Measurements from ENCODE around the gene MAL.

Gene MAL

GRCh38 chr2:95061119-95061512 lies 35.6 kb downstream of the MAL start:
- H3K36me3 ChIP-seq (ENCODE audit: insufficient read depth, low read length), result no peaks in the 10 kb centered on the region
- TF ChIP-seq FOXP2 (optimal IDR thresholded peaks at IDR 0.05; ENCODE audit: control extremely low read depth, extremely low read length, insufficient read depth), result no peak
- TF ChIP-seq EZH2 (IDR thresholded peaks at IDR 0.05), result no peak
- TF ChIP-seq POLR2AphosphoS5 (IDR thresholded peaks at IDR 0.05; ENCODE audit: borderline replicate concordance, low read depth, low read length), result no peak
- H3K27ac ChIP-seq, result no peak overlapping the region
- no peak overlapping the region for H3K9ac ChIP-seq (ENCODE audit: insufficient read length)
- H3K9me3 ChIP-seq (ENCODE audit: low read depth, low read length), result no peaks in the 10 kb centered on the region
- no peak overlapping the region for H3K4me3 ChIP-seq
- DNase-seq (ENCODE audit: low read depth, low spot score), result no peak

- no peak for DNase-seq (ENCODE audit: low read depth, low spot score)
- Histone ChIP-seq H3K9me3 (ENCODE audit: low read depth, low read length) (no peaks in the 10 kb centered on the region), H3K4me3 (no peak overlapping the region), H3K36me3 (ENCODE audit: insufficient read depth, low read length) (no peaks in the 10 kb centered on the region), H3K9ac (ENCODE audit: insufficient read length) (no peak overlapping the region), H3K27ac (no peak overlapping the region)
- no peak for TF ChIP-seq EZH2 (IDR thresholded peaks at IDR 0.05)
- no peak for TF ChIP-seq POLR2AphosphoS5 (IDR thresholded peaks at IDR 0.05; ENCODE audit: borderline replicate concordance, low read depth, low read length)
- no peak for TF ChIP-seq FOXP2 (optimal IDR thresholded peaks at IDR 0.05; ENCODE audit: control extremely low read depth, extremely low read length, insufficient read depth)
Measured at GRCh38 chr2:95061601-95062183, 36.2 kb downstream of the MAL start.

GRCh38 chr2:95062242-95063085 lies 37.0 kb downstream of the MAL start:
- Histone ChIP-seq H3K9me3 (ENCODE audit: low read depth, low read length) (no peaks in the 10 kb centered on the region), H3K4me3 (no peak overlapping the region), H3K27ac (no peak overlapping the region), H3K36me3 (ENCODE audit: insufficient read depth, low read length) (no peaks in the 10 kb centered on the region), H3K9ac (ENCODE audit: insufficient read length) (no peak overlapping the region)
- no peak for DNase-seq (ENCODE audit: low read depth, low spot score)
- TF ChIP-seq FOXP2 (optimal IDR thresholded peaks at IDR 0.05; ENCODE audit: control extremely low read depth, extremely low read length, insufficient read depth), result no peak
- TF ChIP-seq POLR2AphosphoS5 (IDR thresholded peaks at IDR 0.05; ENCODE audit: borderline replicate concordance, low read depth, low read length), result no peak
- TF ChIP-seq EZH2 (IDR thresholded peaks at IDR 0.05), result no peak

GRCh38 chr2:95063086-95063958 lies 37.8 kb downstream of the MAL start:
- no peak overlapping the region for H3K27ac ChIP-seq
- no peak overlapping the region for H3K9ac ChIP-seq (ENCODE audit: insufficient read length)
- no peak for DNase-seq (ENCODE audit: low read depth, low spot score)
- no peaks in the 10 kb centered on the region for H3K9me3 ChIP-seq (ENCODE audit: low read depth, low read length)
- H3K4me3 ChIP-seq, result no peak overlapping the region
- TF ChIP-seq FOXP2 (optimal IDR thresholded peaks at IDR 0.05; ENCODE audit: control extremely low read depth, extremely low read length, insufficient read depth), result no peak
- TF ChIP-seq EZH2 (IDR thresholded peaks at IDR 0.05), result no peak
- TF ChIP-seq POLR2AphosphoS5 (IDR thresholded peaks at IDR 0.05; ENCODE audit: borderline replicate concordance, low read depth, low read length), result no peak
- H3K36me3 ChIP-seq (ENCODE audit: insufficient read depth, low read length), result no peaks in the 10 kb centered on the region

GRCh38 chr2:95068256-95068655 lies 42.7 kb downstream of the MAL start:
- H3K9me3 ChIP-seq (ENCODE audit: low read depth, low read length), result no peaks in the 10 kb centered on the region
- TF ChIP-seq FOXP2 (optimal IDR thresholded peaks at IDR 0.05; ENCODE audit: control extremely low read depth, extremely low read length, insufficient read depth), result no peak
- TF ChIP-seq EZH2 (IDR thresholded peaks at IDR 0.05), result no peak
- TF ChIP-seq POLR2AphosphoS5 (IDR thresholded peaks at IDR 0.05; ENCODE audit: borderline replicate concordance, low read depth, low read length), result no peak

GRCh38 chr2:95069465-95069864 lies 44.0 kb downstream of the MAL start:
- Histone ChIP-seq H3K36me3 (ENCODE audit: insufficient read depth, low read length) (no peaks in the 10 kb centered on the region), H3K9ac (ENCODE audit: insufficient read length) (no peak overlapping the region), H3K9me3 (ENCODE audit: low read depth, low read length) (no peaks in the 10 kb centered on the region), H3K4me3 (no peak overlapping the region), H3K27ac (no peak overlapping the region)
- no peak for DNase-seq (ENCODE audit: low read depth, low spot score)
- TF ChIP-seq EZH2 (IDR thresholded peaks at IDR 0.05), result no peak
- no peak for TF ChIP-seq FOXP2 (optimal IDR thresholded peaks at IDR 0.05; ENCODE audit: control extremely low read depth, extremely low read length, insufficient read depth)
- TF ChIP-seq POLR2AphosphoS5 (IDR thresholded peaks at IDR 0.05; ENCODE audit: borderline replicate concordance, low read depth, low read length), result no peak

More at GRCh38 chr2:95068256-95068655, 42.7 kb downstream of the MAL start:
- H3K27ac ChIP-seq, result no peak overlapping the region
- no peak overlapping the region for H3K9ac ChIP-seq (ENCODE audit: insufficient read length)
- H3K4me3 ChIP-seq, result no peak overlapping the region
- no peaks in the 10 kb centered on the region for H3K36me3 ChIP-seq (ENCODE audit: insufficient read depth, low read length)
- no peak for DNase-seq (ENCODE audit: low read depth, low spot score)

GRCh38 chr2:95071856-95072255 lies 46.3 kb downstream of the MAL start:
- no peak for DNase-seq (ENCODE audit: low read depth, low spot score)
- Histone ChIP-seq H3K36me3 (ENCODE audit: insufficient read depth, low read length) (no peaks in the 10 kb centered on the region), H3K9ac (ENCODE audit: insufficient read length) (no peak overlapping the region), H3K27ac (no peak overlapping the region), H3K4me3 (no peak overlapping the region), H3K9me3 (ENCODE audit: low read depth, low read length) (no peaks in the 10 kb centered on the region)
- no peak for TF ChIP-seq FOXP2 (optimal IDR thresholded peaks at IDR 0.05; ENCODE audit: control extremely low read depth, extremely low read length, insufficient read depth)
- no peak for TF ChIP-seq EZH2 (IDR thresholded peaks at IDR 0.05)
- no peak for TF ChIP-seq POLR2AphosphoS5 (IDR thresholded peaks at IDR 0.05; ENCODE audit: borderline replicate concordance, low read depth, low read length)

- Histone ChIP-seq H3K9me3 (ENCODE audit: low read depth, low read length) (no peaks in the 10 kb centered on the region), H3K36me3 (ENCODE audit: insufficient read depth, low read length) (no peaks in the 10 kb centered on the region), H3K27ac (no peak overlapping the region), H3K9ac (ENCODE audit: insufficient read length) (no peak overlapping the region), H3K4me3 (no peak overlapping the region)
- DNase-seq (ENCODE audit: low read depth, low spot score), result no peak
- TF ChIP-seq FOXP2 (optimal IDR thresholded peaks at IDR 0.05; ENCODE audit: control extremely low read depth, extremely low read length, insufficient read depth), result no peak
- TF ChIP-seq POLR2AphosphoS5 (IDR thresholded peaks at IDR 0.05; ENCODE audit: borderline replicate concordance, low read depth, low read length), result no peak
Measured at GRCh38 chr2:95072424-95072823, 46.9 kb downstream of the MAL start.
